Measurements from ENCODE around the gene FADS3.
A peak's percentile ranks its signal among the peaks of the same experiment; 100 is the strongest.

FADS3 gene

GRCh38 chr11:61828629-61829407 lies 62.5 kb downstream of the FADS3 start:
- ATAC-seq = peak; percentile 67

GRCh38 chr11:61828379-61828628 lies 63.0 kb downstream of the FADS3 start:
- no peak for TF ChIP-seq CREB5 (CRISPR knock-in tag; IDR thresholded peaks at IDR 0.05; ENCODE audit: low read depth)
- no peak for ATAC-seq

More at GRCh38 chr11:61828629-61829407, 62.5 kb downstream of the FADS3 start:
- TF ChIP-seq ESRRG (CRISPR knock-in tag; IDR thresholded peaks at IDR 0.05) (no peak), BACH2 (CRISPR knock-in tag; IDR thresholded peaks at IDR 0.05; ENCODE audit: borderline replicate concordance) (no peak), ZFP3 (CRISPR knock-in tag; IDR thresholded peaks at IDR 0.05) (no peak), CSRNP3 (CRISPR knock-in tag; IDR thresholded peaks at IDR 0.05) (no peak), CREB5 (CRISPR knock-in tag; IDR thresholded peaks at IDR 0.05; ENCODE audit: low read depth) (no peak), ZNF70 (CRISPR knock-in tag; IDR thresholded peaks at IDR 0.05) (no peak), RARB (CRISPR knock-in tag; IDR thresholded peaks at IDR 0.05) (no peak), CSDC2 (CRISPR knock-in tag; IDR thresholded peaks at IDR 0.05) (no peak), SNAI2 (CRISPR knock-in tag; IDR thresholded peaks at IDR 0.05) (no peak), ISL1 (CRISPR knock-in tag; IDR thresholded peaks at IDR 0.05) (no peak), TOX (CRISPR knock-in tag; IDR thresholded peaks at IDR 0.05; ENCODE audit: borderline replicate concordance) (no peak), TSHZ2 (CRISPR knock-in tag; IDR thresholded peaks at IDR 0.05) (no peak), GLIS3 (CRISPR knock-in tag; IDR thresholded peaks at IDR 0.05) (no peak), OSR1 (CRISPR knock-in tag; IDR thresholded peaks at IDR 0.05) (no peak), TCF4 (CRISPR knock-in tag; IDR thresholded peaks at IDR 0.05; ENCODE audit: borderline replicate concordance) (no peak), ZFP30 (CRISPR knock-in tag; IDR thresholded peaks at IDR 0.05) (no peak), ZC3H10 (CRISPR knock-in tag; IDR thresholded peaks at IDR 0.05) (no peak), ZNF8 (CRISPR knock-in tag; IDR thresholded peaks at IDR 0.05) (no peak)

GRCh38 chr11:61827571-61828378 lies 63.6 kb downstream of the FADS3 start, which contains the start of gene FADS2:
FADS2 (plus strand) TSS chr11:61828300; CDS start chr11:61828391, 91 bp downstream.
- peak; percentile 87 for ATAC-seq
- no peak for TF ChIP-seq ZNF8 (CRISPR knock-in tag; IDR thresholded peaks at IDR 0.05)
- TF ChIP-seq PATZ1 (CRISPR knock-in tag; IDR thresholded peaks at IDR 0.05; ENCODE audit: borderline replicate concordance) = 0 out of 2 replicates have a peak, but pooled peaks have one; percentile 18
- peak; percentile 58; the same call in 1 of the 2 replicates for TF ChIP-seq TSHZ2 (CRISPR knock-in tag; IDR thresholded peaks at IDR 0.05)
